SK-N-SH treated with all-trans-retinoic acid at 6 μM for 48 hours (cell line): ENCODE results near the gene PRR33.

Experiments used
- ATAC-seq: fragments of 200-7000 bp; cut with Tn5 transposase; 3 replicates; pipeline ENCODE4 v1.9.1; 2020; ENCODE audit warnings: mild to moderate bottlenecking, moderate library complexity
- ARNTL ChIP-seq: fragments of 450-650 bp; formaldehyde crosslinking; IDR thresholded peaks from 2 replicates; pipeline ENCODE4 v1.5.0; 2020; ENCODE audit warnings: low read depth, mild to moderate bottlenecking, moderate library complexity, borderline replicate concordance
- BACH2 ChIP-seq: fragments of 250-450 bp; sonication (Bioruptor Pico); IDR thresholded peaks from 2 replicates; pipeline ENCODE4 v1.9.0; 2021; ENCODE audit warnings: mild to moderate bottlenecking, borderline replicate concordance
- CSDC2 ChIP-seq: fragments of 250-450 bp; sonication (Bioruptor Pico); IDR thresholded peaks from 2 replicates; pipeline ENCODE4 v1.5.0; 2020; ENCODE audit warnings: mild to moderate bottlenecking, moderate library complexity
- CSRNP3 ChIP-seq: fragments of 250-450 bp; sonication (Bioruptor Pico); IDR thresholded peaks from 2 replicates; pipeline ENCODE4 v1.5.1; 2021; ENCODE audit warnings: mild to moderate bottlenecking, moderate library complexity
- ESRRG ChIP-seq: fragments of 250-450 bp; sonication (Bioruptor Pico); IDR thresholded peaks from 2 replicates; pipeline ENCODE4 v1.6.1; 2021; ENCODE audit warnings: mild to moderate bottlenecking
- GLIS3 ChIP-seq: fragments of 250-450 bp; sonication (Bioruptor Pico); IDR thresholded peaks from 2 replicates; pipeline ENCODE4 v1.5.0; 2020; ENCODE audit warnings: mild to moderate bottlenecking, moderate library complexity
- ISL1 ChIP-seq: fragments of 250-450 bp; sonication (Bioruptor Pico); IDR thresholded peaks from 2 replicates; pipeline ENCODE4 v2.1.2; 2022; ENCODE audit warnings: mild to moderate bottlenecking, moderate library complexity
- OSR1 ChIP-seq: fragments of 250-450 bp; sonication (Bioruptor Pico); IDR thresholded peaks from 2 replicates; pipeline ENCODE4 v1.8.0; 2022; ENCODE audit warnings: moderate library complexity, mild to moderate bottlenecking, inconsistent platforms
- PATZ1 ChIP-seq: fragments of 250-450 bp; sonication (Bioruptor Pico); IDR thresholded peaks from 2 replicates; pipeline ENCODE4 v1.8.0; 2020; ENCODE audit warnings: mild to moderate bottlenecking, moderate library complexity, borderline replicate concordance
- RARB ChIP-seq: fragments of 250-450 bp; sonication (Bioruptor Pico); IDR thresholded peaks from 2 replicates; pipeline ENCODE4 v1.8.0; 2021; ENCODE audit warnings: mild to moderate bottlenecking, moderate library complexity
- SNAI2 ChIP-seq: fragments of 250-450 bp; sonication (Bioruptor Pico); IDR thresholded peaks from 2 replicates; pipeline ENCODE4 v1.5.0; 2020; ENCODE audit warnings: mild to moderate bottlenecking, moderate library complexity
- TCF4 ChIP-seq: fragments of 250-450 bp; sonication (Bioruptor Pico); IDR thresholded peaks from 2 replicates; pipeline ENCODE4 v1.8.0; 2021; ENCODE audit warnings: mild to moderate bottlenecking, moderate library complexity, borderline replicate concordance
- TOX ChIP-seq: fragments of 250-450 bp; sonication (Bioruptor Pico); IDR thresholded peaks from 2 replicates; pipeline ENCODE4 v1.8.0; 2021; ENCODE audit warnings: mild to moderate bottlenecking, moderate library complexity, borderline replicate concordance
- ZC3H10 ChIP-seq: fragments of 250-450 bp; sonication (Bioruptor Pico); IDR thresholded peaks from 2 replicates; pipeline ENCODE4 v1.5.1; 2021; ENCODE audit warnings: mild to moderate bottlenecking, moderate library complexity
- ZFP3 ChIP-seq: fragments of 250-450 bp; sonication (Bioruptor Pico); IDR thresholded peaks from 2 replicates; pipeline ENCODE4 v1.5.0; 2020; ENCODE audit warnings: mild to moderate bottlenecking, moderate library complexity
- ZFP30 ChIP-seq: fragments of 450-650 bp; formaldehyde crosslinking; IDR thresholded peaks from 2 replicates; pipeline ENCODE4 v1.5.0; 2022; ENCODE audit warnings: mild to moderate bottlenecking, moderate library complexity
- ZNF565 ChIP-seq: fragments of 450-650 bp; formaldehyde crosslinking; conservative IDR thresholded peaks from 2 replicates; pipeline ENCODE4 v1.5.0; 2020; ENCODE audit warnings: low read depth, mild to moderate bottlenecking, moderate library complexity
- ZNF70 ChIP-seq: fragments of 450-650 bp; formaldehyde crosslinking; IDR thresholded peaks from 2 replicates; pipeline ENCODE4 v1.5.0; 2020; ENCODE audit warnings: mild to moderate bottlenecking, moderate library complexity
- ZNF8 ChIP-seq: fragments of 450-650 bp; formaldehyde crosslinking; IDR thresholded peaks from 2 replicates; pipeline ENCODE4 v1.5.0; 2020; ENCODE audit warnings: mild to moderate bottlenecking, moderate library complexity
- TF ChIP-seq, protein P1 (sequence below): fragments of 250-450 bp; sonication (Bioruptor Pico); IDR thresholded peaks from 2 replicates; pipeline ENCODE4 v1.5.0; 2020; ENCODE audit warnings: mild to moderate bottlenecking, moderate library complexity
- TF ChIP-seq, protein P2 (sequence below): fragments of 250-450 bp; sonication (Bioruptor Pico); IDR thresholded peaks from 2 replicates; pipeline ENCODE4 v1.5.1; 2020; ENCODE audit warnings: low read depth, mild to moderate bottlenecking, moderate library complexity
- TF ChIP-seq, protein P3 (sequence below): fragments of 250-450 bp; sonication (Bioruptor Pico); IDR thresholded peaks from 2 replicates; pipeline ENCODE4 v1.8.0; 2021; ENCODE audit warnings: low read depth, mild to moderate bottlenecking, moderate library complexity, borderline replicate concordance

PRR33 gene

GRCh38 chr11:1847926-1848639 is 43.6 kb downstream of the PRR33 start:
- ATAC-seq, result no peak
- TF ChIP-seq ZFP30 (CRISPR knock-in tag) (no peak), ISL1 (CRISPR knock-in tag) (no peak), CSDC2 (CRISPR knock-in tag) (no peak), ZFP3 (CRISPR knock-in tag) (no peak), SNAI2 (CRISPR knock-in tag) (no peak), ZNF565 (CRISPR knock-in tag) (no peak), GLIS3 (CRISPR knock-in tag) (no peak), PATZ1 (no peak), OSR1 (CRISPR knock-in tag) (no peak), ESRRG (CRISPR knock-in tag) (no peak), TOX (CRISPR knock-in tag) (no peak), ARNTL (CRISPR knock-in tag) (no peak), BACH2 (CRISPR knock-in tag) (no peak), CSRNP3 (CRISPR knock-in tag) (no peak), ZNF70 (CRISPR knock-in tag) (no peak), ZC3H10 (CRISPR knock-in tag) (no peak), ZNF8 (no peak)
- TF ChIP-seq, protein P1, sequence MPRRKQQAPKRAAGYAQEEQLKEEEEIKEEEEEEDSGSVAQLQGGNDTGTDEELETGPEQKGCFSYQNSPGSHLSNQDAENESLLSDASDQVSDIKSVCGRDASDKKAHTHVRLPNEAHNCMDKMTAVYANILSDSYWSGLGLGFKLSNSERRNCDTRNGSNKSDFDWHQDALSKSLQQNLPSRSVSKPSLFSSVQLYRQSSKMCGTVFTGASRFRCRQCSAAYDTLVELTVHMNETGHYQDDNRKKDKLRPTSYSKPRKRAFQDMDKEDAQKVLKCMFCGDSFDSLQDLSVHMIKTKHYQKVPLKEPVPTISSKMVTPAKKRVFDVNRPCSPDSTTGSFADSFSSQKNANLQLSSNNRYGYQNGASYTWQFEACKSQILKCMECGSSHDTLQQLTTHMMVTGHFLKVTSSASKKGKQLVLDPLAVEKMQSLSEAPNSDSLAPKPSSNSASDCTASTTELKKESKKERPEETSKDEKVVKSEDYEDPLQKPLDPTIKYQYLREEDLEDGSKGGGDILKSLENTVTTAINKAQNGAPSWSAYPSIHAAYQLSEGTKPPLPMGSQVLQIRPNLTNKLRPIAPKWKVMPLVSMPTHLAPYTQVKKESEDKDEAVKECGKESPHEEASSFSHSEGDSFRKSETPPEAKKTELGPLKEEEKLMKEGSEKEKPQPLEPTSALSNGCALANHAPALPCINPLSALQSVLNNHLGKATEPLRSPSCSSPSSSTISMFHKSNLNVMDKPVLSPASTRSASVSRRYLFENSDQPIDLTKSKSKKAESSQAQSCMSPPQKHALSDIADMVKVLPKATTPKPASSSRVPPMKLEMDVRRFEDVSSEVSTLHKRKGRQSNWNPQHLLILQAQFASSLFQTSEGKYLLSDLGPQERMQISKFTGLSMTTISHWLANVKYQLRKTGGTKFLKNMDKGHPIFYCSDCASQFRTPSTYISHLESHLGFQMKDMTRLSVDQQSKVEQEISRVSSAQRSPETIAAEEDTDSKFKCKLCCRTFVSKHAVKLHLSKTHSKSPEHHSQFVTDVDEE, result no peak
- TF ChIP-seq, protein P2, sequence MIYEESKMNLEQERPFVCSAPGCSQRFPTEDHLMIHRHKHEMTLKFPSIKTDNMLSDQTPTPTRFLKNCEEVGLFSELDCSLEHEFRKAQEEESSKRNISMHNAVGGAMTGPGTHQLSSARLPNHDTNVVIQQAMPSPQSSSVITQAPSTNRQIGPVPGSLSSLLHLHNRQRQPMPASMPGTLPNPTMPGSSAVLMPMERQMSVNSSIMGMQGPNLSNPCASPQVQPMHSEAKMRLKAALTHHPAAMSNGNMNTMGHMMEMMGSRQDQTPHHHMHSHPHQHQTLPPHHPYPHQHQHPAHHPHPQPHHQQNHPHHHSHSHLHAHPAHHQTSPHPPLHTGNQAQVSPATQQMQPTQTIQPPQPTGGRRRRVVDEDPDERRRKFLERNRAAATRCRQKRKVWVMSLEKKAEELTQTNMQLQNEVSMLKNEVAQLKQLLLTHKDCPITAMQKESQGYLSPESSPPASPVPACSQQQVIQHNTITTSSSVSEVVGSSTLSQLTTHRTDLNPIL (CRISPR knock-in tag), result no peak
- TF ChIP-seq, protein P3, sequence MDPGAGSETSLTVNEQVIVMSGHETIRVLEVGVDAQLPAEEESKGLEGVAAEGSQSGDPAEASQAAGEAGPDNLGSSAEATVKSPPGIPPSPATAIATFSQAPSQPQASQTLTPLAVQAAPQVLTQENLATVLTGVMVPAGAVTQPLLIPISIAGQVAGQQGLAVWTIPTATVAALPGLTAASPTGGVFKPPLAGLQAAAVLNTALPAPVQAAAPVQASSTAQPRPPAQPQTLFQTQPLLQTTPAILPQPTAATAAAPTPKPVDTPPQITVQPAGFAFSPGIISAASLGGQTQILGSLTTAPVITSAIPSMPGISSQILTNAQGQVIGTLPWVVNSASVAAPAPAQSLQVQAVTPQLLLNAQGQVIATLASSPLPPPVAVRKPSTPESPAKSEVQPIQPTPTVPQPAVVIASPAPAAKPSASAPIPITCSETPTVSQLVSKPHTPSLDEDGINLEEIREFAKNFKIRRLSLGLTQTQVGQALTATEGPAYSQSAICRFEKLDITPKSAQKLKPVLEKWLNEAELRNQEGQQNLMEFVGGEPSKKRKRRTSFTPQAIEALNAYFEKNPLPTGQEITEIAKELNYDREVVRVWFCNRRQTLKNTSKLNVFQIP, result no peak

DNA sequence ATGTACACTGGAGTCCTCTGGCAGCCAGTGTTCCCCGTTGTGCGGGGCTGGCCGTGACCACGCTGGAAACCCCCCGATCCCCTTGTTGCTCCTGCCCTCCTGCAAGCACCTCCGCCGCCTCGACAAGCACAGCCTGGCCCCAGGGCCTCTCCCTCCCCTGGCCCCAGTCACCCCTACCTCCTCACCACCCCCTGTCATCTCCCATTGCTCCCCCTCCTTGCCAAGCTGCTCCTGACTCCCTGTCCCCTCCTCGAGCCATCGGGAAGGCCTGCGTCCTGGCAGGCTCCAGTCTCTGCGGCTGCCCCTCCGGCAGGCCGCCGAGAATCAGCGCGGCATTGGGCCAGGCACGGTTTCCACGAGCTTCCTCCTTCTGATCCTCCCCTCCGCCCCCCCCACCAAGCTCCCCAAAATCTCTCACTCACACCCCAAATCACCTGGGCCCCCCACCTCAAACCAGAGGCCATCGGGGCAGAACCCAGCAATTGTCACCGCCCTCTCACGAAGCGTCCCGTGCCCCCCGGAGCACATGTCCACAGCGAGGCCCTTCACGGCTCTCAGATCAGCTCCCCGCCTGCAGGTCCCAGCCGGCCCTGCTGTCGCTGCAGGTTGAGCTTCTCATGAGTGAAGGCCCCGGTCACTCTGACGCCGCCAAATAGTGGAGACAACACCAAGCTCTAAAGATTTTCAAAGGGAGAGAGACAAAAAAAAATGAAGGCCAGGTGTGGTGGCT is 44.5 kb downstream of the PRR33 start:
- ATAC-seq, result no peak
- no peak for TF ChIP-seq ZNF8
- TF ChIP-seq ARNTL (CRISPR knock-in tag), result no peak
- no peak for TF ChIP-seq ZNF565 (CRISPR knock-in tag)
- TF ChIP-seq ZFP30 (CRISPR knock-in tag), result no peak
- no peak for TF ChIP-seq PATZ1
- no peak for TF ChIP-seq ZNF70 (CRISPR knock-in tag)
- TF ChIP-seq OSR1 (CRISPR knock-in tag), result no peak
- no peak for TF ChIP-seq ESRRG (CRISPR knock-in tag)
- TF ChIP-seq GLIS3 (CRISPR knock-in tag), result no peak
- TF ChIP-seq, protein P2 (CRISPR knock-in tag), result no peak
- no peak for TF ChIP-seq ZC3H10 (CRISPR knock-in tag)
- TF ChIP-seq CSRNP3 (CRISPR knock-in tag), result no peak
- TF ChIP-seq RARB (CRISPR knock-in tag), result no peak
- TF ChIP-seq TCF4 (CRISPR knock-in tag), result no peak
- no peak for TF ChIP-seq CSDC2 (CRISPR knock-in tag)
- no peak for TF ChIP-seq ZFP3 (CRISPR knock-in tag)
- no peak for TF ChIP-seq SNAI2 (CRISPR knock-in tag)
